Fibroblast of mammary gland (primary cell): ENCODE data around the gene SH3BGR.
A peak's percentile ranks its signal among the peaks of the same experiment; 100 is the strongest.

ENCODE experiments used
- DNase-seq: peaks from one replicate; pipeline ENCODE4 v3.0.0-alpha.2; 2010; ENCODE audit warnings: low read depth
- H3K4me3 ChIP-seq: 2 replicates; pipeline ENCODE4 v1.5.1; 2011; ENCODE audit warnings: low read depth, mild to moderate bottlenecking, low read length, moderate library complexity; ENCODE audit not compliant: control insufficient read depth
- TF ChIP-seq, protein P1 (sequence below): conservative IDR thresholded peaks from 2 replicates; pipeline ENCODE4 v1.5.1; 2011; ENCODE audit warnings: low read depth, low read length, inconsistent platforms; ENCODE audit not compliant: control insufficient read depth, insufficient read depth

The SH3BGR gene

DNA sequence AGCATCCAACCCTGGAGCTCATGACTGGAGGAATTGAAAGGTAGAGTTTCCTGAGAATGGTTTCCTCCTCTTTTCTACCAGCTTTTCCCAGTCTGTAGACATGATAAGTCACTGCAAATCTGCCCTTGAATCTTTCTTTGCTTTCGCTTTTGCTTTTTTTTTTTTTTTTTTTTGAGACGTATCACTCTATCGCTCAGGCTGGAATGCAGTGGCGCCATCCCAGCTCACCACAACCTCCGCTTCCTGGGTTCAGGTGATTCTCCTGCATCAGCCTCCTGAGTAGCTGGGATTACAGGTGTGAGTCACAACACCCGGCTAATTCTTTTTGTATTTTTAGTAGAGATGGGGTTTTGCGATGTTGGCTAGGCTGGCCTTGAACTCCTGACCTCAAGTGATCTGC, 4.5 kb upstream of the SH3BGR start:
- no peak overlapping the region for H3K4me3 ChIP-seq

DNA sequence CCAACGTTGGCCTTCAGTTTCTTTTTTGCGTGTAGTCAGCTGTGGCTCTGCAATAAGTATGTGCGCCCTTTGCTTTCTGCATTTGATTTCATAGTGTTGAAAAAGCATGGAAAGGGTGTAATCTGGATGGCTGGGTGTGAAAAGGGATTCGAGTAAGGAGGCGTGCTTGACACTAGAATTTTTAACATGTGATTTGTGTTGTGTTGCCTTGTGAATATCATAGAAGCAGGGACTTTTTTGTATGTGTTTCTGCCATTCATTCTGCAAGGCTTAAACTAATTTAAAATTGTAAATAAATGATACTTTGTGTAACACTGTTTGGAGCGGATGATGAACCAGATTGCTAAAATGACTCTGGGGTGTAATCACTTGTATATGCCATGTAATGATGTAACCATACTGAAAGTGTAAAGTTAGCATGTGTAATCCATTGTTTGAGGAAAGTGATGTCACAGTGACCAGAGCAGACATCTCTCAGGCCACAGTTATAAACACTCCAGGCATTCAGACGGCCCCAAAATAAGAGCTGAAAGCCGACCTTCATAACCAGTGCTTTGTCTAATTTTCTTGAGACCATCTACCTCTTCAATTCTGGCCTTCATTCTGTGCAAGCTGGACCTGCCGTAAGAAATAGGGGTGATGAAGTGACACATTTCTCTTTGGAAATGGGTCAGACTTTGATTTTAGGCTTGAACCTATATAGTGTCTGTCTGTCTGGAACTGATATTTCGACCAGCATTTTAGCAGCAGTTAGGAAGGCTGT, 618 bp downstream of the SH3BGR start:
- TF ChIP-seq, protein P1, sequence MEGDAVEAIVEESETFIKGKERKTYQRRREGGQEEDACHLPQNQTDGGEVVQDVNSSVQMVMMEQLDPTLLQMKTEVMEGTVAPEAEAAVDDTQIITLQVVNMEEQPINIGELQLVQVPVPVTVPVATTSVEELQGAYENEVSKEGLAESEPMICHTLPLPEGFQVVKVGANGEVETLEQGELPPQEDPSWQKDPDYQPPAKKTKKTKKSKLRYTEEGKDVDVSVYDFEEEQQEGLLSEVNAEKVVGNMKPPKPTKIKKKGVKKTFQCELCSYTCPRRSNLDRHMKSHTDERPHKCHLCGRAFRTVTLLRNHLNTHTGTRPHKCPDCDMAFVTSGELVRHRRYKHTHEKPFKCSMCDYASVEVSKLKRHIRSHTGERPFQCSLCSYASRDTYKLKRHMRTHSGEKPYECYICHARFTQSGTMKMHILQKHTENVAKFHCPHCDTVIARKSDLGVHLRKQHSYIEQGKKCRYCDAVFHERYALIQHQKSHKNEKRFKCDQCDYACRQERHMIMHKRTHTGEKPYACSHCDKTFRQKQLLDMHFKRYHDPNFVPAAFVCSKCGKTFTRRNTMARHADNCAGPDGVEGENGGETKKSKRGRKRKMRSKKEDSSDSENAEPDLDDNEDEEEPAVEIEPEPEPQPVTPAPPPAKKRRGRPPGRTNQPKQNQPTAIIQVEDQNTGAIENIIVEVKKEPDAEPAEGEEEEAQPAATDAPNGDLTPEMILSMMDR: no peak
- DNase-seq: peak; percentile 48
- no peak overlapping the region for H3K4me3 ChIP-seq

More for the DNA sequence above, 4.5 kb upstream of the SH3BGR start:
- TF ChIP-seq, protein P1: no peak
- no peak for DNase-seq

DNA sequence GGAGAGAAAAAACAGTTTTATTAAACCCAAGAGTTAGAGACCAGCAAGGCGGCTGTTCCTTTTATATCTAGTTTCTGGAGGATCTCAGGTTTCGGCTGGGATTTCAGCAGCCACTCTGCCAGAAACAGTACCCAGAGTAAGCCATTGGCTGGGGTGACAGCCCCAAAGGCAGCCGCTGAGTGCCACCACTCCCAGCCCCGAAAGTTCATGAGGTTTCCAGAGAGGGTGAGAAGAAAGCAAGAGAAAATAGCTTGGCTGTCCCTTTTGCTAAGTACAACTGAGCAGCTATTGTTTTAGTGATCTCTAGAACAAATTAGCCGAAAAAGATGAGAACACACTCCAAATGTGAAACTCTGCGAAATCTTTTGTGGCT, 1.2 kb downstream of the SH3BGR start:
- H3K4me3 ChIP-seq: no peak overlapping the region
- DNase-seq: no peak
- TF ChIP-seq, protein P1: no peak

DNA sequence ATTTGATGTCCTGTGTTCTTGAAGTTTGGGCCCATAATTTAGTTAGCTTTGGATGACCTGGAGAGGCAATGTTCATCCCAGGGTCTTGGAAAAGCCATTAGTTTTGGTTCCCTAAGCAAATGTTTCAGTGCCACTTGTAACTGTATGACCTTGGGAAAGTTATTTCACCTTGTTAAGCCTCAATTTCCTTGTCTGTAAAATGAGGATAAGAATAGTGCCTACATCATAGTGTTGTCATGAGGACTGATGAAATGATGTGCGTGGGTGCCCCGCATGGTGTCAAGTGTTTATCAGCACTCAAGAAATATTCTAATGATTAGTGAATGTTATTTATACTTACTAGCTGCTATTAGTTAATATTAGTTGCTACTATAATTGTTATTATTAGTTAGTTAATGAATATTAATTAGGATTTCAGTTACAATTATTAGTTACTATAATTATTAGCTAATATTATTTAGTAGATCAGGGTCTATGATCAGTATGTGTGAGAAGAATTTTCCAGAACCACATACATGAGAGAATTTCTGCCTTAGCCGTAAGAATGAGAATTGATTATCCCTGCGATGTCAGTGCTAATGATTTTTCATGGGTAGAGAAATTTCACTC, 1.9 kb downstream of the SH3BGR start:
- H3K4me3 ChIP-seq: no peak overlapping the region
- TF ChIP-seq, protein P1: no peak
- no peak for DNase-seq

DNA sequence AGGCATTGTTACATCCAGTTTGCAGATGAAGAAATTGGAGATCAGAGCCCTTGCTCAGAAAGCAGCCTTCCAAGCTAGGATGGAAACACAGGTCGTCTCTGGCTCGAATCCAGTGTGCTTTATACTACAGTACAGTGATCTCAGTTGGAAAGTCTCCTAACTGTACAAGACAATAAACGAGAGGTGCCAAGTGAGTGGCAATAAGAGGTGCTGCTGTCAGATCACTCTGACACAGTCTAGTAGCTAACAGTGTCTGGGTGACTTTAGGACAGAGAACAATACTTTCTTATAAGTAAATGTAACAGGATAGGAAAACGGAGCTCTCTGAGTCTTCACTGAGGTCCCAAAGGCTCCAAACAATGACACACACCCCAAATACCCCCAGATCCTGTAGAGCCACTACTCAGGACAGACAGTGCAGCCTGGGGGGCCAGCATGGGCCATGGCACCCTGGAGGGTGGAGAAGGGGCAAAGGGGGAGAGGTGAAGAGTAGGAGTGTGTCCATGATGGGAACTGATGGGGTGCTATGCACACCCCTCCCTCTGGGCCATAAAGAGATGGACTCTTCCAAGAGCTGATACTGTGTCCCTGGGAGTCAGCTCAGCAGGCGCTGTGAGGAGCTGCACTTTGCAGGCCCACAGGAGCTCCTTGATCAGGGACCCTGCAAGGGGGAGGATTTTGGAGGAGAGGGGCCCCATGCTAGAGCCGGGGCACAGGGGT, 3.3 kb downstream of the SH3BGR start:
- H3K4me3 ChIP-seq: no peak overlapping the region
- DNase-seq: no peak
- TF ChIP-seq, protein P1: no peak

DNA sequence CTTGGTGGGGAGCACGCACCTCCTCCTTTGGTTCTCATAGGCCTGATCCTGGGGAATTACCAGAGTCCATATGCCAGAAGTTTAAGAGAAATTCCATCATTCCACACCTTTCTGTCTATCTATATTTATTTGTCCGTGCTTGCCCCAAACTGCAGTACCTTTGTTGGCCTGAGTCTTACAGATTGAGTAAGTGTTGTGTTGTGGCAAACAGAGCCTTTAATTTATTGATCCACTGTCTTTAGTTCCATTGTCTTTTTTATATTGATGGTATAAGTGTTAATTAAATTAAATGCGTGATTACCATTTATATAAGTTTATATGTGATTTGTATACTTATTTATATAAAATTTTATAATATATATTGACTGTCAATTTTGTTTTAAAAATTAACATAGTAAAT, 4.9 kb downstream of the SH3BGR start:
- TF ChIP-seq, protein P1: peak; percentile 22
- H3K4me3 ChIP-seq: no peak overlapping the region
- no peak for DNase-seq
